ENCODE data around the gene PPFIBP2. TPM values are rescaled to one million over a fixed set of nuclear protein-coding genes. Genes with fewer than 3 reads are reported as not detected.

The PPFIBP2 gene
- total and polyA plus RNA-seq, 2 of the 13 experiments (the other 11 are each of a cell fraction or from before 2014, with no cell fraction given) = 15.0 to 52.5 TPM

- 0 out of 2 replicates have a peak, but pooled peaks have one; percentile 39 for TF ChIP-seq RBFOX2 (IDR thresholded peaks at IDR 0.05; ENCODE audit: low read depth, low read length)
- 0 out of 2 replicates have a peak, but pooled peaks have one; percentile 37 for TF ChIP-seq NFIC (IDR thresholded peaks at IDR 0.05; ENCODE audit: low read length)
- no peak for TF ChIP-seq NFE2L2 (IDR thresholded peaks at IDR 0.05; ENCODE audit: low read length)
- no peak for TF ChIP-seq ZNF383 (CRISPR knock-in tag; IDR thresholded peaks at IDR 0.05; ENCODE audit: borderline replicate concordance)
- TF ChIP-seq NFRKB (IDR thresholded peaks at IDR 0.05) = no peak
- peak; percentile 72; the same call in 1 of the 2 replicates for TF ChIP-seq ZBTB20 (CRISPR knock-in tag; IDR thresholded peaks at IDR 0.05; ENCODE audit: borderline replicate concordance, low read depth)
- no peak for TF ChIP-seq ZBTB21 (CRISPR knock-in tag; IDR thresholded peaks at IDR 0.05)
- TF ChIP-seq ZNF747 (CRISPR knock-in tag; IDR thresholded peaks at IDR 0.05; ENCODE audit: borderline replicate concordance) = 0 out of 2 replicates have a peak, but pooled peaks have one; percentile 14
- TF ChIP-seq MTF2 (CRISPR knock-in tag; IDR thresholded peaks at IDR 0.05; ENCODE audit: borderline replicate concordance) = no peak
- peak; percentile 51; the same call in 1 of the 2 replicates for TF ChIP-seq ZNF12 (CRISPR knock-in tag; IDR thresholded peaks at IDR 0.05)
- peak; percentile 66; the same call in 1 of the 2 replicates for TF ChIP-seq ARID4A (CRISPR knock-in tag; IDR thresholded peaks at IDR 0.05; ENCODE audit: borderline replicate concordance)
- TF ChIP-seq TFE3 (CRISPR knock-in tag; IDR thresholded peaks at IDR 0.05) = peak; percentile 37; the same call in 1 of the 2 replicates
- TF ChIP-seq NBN (conservative IDR thresholded peaks at IDR 0.05) = no peak
- peak; percentile 22; the same call in 1 of the 2 replicates for TF ChIP-seq ZMYM3 (CRISPR knock-in tag; IDR thresholded peaks at IDR 0.05)
- peak; percentile 63; the same call in 1 of the 2 replicates for TF ChIP-seq ZNF275 (CRISPR knock-in tag; IDR thresholded peaks at IDR 0.05; ENCODE audit: borderline replicate concordance)
- TF ChIP-seq YY1 (IDR thresholded peaks at IDR 0.05; ENCODE audit: insufficient read depth, insufficient replicate concordance, low read depth, low read length) = peak; percentile 29
- no peak; the same call in 1 of the 2 replicates for TF ChIP-seq MZF1 (CRISPR knock-in tag; IDR thresholded peaks at IDR 0.05; ENCODE audit: borderline replicate concordance)
- TF ChIP-seq ZNF317 (CRISPR knock-in tag; IDR thresholded peaks at IDR 0.05) = peak; percentile 66; the same call in 1 of the 2 replicates
- peak; percentile 82; the same call in 1 of the 2 replicates for TF ChIP-seq ZXDC (CRISPR knock-in tag; IDR thresholded peaks at IDR 0.05)
These were observed 59.9 kb downstream of the PPFIBP2 start (continued) for GRCh38 chr11:7573558-7574296.
